Ishikawa (cell line): ENCODE results near the gene TTC3.

Experiments used
- CREB1 ChIP-seq: IDR thresholded peaks from 2 replicates; pipeline ENCODE4 v1.6.1; 2012; ENCODE audit warnings: low read depth
- EP300 ChIP-seq: IDR thresholded peaks from 2 replicates; pipeline ENCODE4 v1.6.1; 2012; ENCODE audit warnings: borderline replicate concordance
- RAD21 ChIP-seq: IDR thresholded peaks from 2 replicates; pipeline ENCODE4 v1.6.1; 2012; ENCODE audit warnings: low read depth
- TAF1 ChIP-seq: IDR thresholded peaks from 2 replicates; pipeline ENCODE4 v1.6.1; 2012; ENCODE audit warnings: low read depth, mild to moderate bottlenecking
- TCF12 ChIP-seq: IDR thresholded peaks from 2 replicates; pipeline ENCODE4 v1.6.1; 2012; ENCODE audit warnings: low read depth
- YY1 ChIP-seq: IDR thresholded peaks from 2 replicates; pipeline ENCODE4 v1.6.1; 2012; ENCODE audit warnings: low read depth

DNA sequence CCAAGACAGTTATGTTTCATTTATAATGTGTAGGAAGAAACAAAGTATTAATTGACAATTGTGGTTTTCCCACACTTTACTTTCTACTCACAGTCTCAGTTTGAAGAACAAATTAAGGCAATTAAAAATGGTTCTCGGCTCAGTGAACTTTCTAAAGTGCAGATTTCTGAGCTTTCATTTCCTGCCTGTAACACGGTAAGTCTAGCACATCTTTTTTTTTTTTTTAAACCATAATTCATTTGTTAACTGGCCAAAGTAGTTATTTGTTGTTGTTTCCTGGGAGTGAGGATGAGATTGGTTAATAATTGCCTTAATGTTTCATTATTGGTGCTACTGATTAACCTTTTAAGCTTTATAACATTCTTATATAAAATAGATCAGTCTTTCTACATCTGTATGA, 119.0 kb downstream of the TTC3 start:
- TF ChIP-seq CREB1, result no peak
- TF ChIP-seq TCF12, result no peak
- no peak for TF ChIP-seq YY1
- TF ChIP-seq RAD21, result no peak
- no peak for TF ChIP-seq EP300
- TF ChIP-seq TAF1, result no peak
